Mononuclear cell (primary cell): ENCODE data around the gene AFAP1. TPM values are rescaled to one million over a fixed set of nuclear protein-coding genes. Genes with fewer than 3 reads are reported as not detected.

Experiments
- H3K27me3 ChIP-seq: 2 replicates; pipeline ENCODE4 v1.6.0; 2011; ENCODE audit warnings: low read length, control low read depth; ENCODE audit not compliant: insufficient read depth
- H3K4me1 ChIP-seq: 2 replicates; pipeline ENCODE4 v1.5.1; 2011; ENCODE audit warnings: mild to moderate bottlenecking, low read length, control low read depth; ENCODE audit not compliant: insufficient read depth
- H3K4me3 ChIP-seq: 2 replicates; pipeline ENCODE4 v1.5.1; 2011; ENCODE audit warnings: mild to moderate bottlenecking, low read length, moderate library complexity
- H3K9me3 ChIP-seq: 2 replicates; pipeline ENCODE4 v1.5.1; 2011; ENCODE audit warnings: low read depth, mild to moderate bottlenecking, control low read depth, low read length
- total RNA-seq: library from RNA; depleted of rRNA; stranded (reverse); fragments of >200 nt; gene quantifications from one replicate; pipeline ENCODE4 v1.2.3, GENCODE V29; 2012

AFAP1 gene
- total RNA-seq, 1 donor, result 6.7 TPM

GRCh38 chr4:7974425-7974824 is 34.8 kb upstream of the AFAP1 start:
- Histone ChIP-seq H3K4me1 (peaks cover 21% of the 10 kb centered on the region), H3K27me3 (no peaks in the 10 kb centered on the region), H3K9me3 (no peaks in the 10 kb centered on the region), H3K4me3 (no peak overlapping the region)

DNA sequence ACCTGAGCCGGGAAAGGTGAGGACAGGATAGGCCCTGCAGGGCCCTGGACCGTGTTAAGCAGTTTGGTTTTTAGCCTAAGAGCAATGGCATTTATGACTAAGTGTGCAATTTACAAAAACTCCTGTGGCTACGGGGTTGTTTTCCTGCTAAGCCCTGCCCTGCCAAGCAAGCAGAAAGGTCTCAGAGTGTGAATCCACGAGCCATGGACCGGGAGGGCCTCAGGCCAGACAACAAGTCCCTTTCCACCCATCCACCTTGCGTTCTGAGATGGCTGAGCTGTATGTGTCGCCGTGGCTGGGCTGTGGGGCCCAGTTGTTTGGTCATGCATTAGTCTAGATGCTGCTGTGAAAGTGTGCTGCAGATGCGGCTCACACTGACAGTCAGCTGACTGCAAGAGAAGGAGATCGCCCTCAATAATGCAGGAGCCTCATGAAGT is 33.9 kb upstream of the AFAP1 start:
- Histone ChIP-seq H3K27me3 (no peaks in the 10 kb centered on the region), H3K4me3 (no peak overlapping the region), H3K4me1 (peaks cover 27% of the 10 kb centered on the region), H3K9me3 (no peaks in the 10 kb centered on the region)

- no peaks in the 10 kb centered on the region for H3K27me3 ChIP-seq
- H3K9me3 ChIP-seq, result no peaks in the 10 kb centered on the region
- H3K4me3 ChIP-seq, result no peak overlapping the region
- peaks cover 35% of the 10 kb centered on the region for H3K4me1 ChIP-seq
Measured at GRCh38 chr4:7971881-7972500, 32.3 kb upstream of the AFAP1 start.

DNA sequence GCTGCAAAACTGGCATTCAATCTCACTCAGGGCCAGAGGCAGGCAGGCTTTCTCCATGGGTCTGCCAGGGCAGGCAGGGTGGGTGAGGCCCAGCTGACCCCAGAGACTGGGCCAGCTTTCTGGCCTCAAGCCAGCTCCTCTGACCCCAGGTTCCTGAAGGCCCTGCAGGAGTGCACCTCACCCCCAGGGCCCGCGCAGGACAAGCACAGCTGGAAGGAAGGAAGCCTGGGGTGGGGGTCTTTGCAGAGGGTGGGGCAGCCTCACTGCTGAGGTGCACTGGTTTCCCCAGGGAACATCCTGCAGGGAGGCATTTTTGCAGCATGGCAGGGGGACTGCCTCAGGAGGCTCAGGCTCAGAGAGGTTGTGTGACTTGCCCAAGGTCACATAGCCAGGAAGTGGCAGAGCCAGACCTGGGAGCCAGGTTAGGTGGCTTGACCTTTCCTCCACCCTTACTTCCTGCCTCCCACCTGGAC is 31.5 kb upstream of the AFAP1 start:
- Histone ChIP-seq H3K9me3 (no peaks in the 10 kb centered on the region), H3K4me1 (peaks cover 35% of the 10 kb centered on the region), H3K4me3 (peak overlapping the region; percentile 17), H3K27me3 (no peaks in the 10 kb centered on the region)

GRCh38 chr4:7970361-7970946 is 30.8 kb upstream of the AFAP1 start:
- Histone ChIP-seq H3K4me3 (peak overlapping the region; percentile 17), H3K9me3 (no peaks in the 10 kb centered on the region), H3K27me3 (no peaks in the 10 kb centered on the region), H3K4me1 (peaks cover 39% of the 10 kb centered on the region)

DNA sequence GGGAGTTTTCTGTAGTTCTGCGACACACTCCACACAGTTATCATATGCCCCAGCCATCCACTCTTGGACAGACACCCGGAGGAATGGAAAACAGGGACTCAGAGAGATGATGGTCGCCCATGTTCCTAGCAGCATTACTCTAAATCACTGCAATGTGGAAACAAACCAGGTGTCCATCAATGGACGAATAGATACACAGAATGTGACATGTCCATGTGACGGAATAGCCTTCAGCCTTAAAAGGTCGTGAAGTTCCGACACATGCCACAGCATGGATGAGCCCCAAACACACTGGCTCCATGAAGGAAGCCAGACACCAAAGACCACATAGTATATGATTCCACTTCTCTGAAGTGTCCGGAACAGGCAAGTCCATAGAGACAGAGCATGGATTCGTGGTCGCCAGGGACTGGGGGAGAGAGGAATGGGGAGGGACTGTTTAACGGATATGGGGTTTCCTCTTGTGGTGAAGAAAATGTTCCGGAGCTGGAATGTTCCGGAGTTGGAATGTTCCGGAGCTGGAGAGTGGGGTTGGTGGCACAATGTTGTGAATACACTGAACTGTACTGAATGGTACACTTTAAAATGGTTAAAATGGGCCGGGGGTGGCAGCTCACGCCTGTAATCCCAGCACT is 28.7 kb upstream of the AFAP1 start:
- Histone ChIP-seq H3K4me3 (no peak overlapping the region), H3K9me3 (no peaks in the 10 kb centered on the region), H3K4me1 (peaks cover 46% of the 10 kb centered on the region), H3K27me3 (no peaks in the 10 kb centered on the region)

DNA sequence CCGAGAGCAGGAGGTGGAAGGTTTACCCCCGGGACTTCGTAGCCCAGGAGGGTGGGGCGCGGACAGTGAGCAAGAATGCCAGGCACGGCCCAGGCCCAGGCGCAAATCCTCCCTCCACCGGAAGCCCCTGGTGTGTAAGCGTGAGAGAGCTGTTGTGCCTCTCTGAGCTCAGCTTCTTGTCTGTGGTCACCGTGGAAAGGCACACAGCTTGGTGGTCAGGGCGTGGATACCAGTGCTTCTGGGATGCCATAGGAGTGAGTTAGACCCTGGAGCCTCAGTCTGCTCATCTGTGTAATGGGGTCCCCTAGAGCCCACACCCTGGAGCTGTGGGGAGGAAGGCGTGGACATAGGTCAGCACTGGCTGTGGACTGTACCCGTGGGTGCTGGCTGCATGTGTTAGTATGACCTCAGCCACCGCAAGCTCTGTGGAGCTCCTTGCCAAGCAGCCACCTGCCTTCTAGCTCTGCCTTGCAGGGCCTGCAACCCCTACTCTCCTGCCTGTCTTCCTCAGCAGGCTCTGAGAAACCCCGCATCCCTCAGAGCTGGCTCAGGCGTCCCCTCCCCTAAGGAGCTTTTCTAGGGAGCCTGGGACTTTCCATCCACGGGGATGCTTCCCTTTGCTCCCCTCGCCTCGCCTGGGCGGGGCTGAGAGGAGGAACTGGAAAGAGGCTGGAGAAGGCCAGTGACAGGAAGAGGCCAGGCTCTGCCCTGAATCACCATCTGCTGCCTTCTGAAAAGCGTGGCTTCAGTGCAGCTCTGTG is 28.0 kb upstream of the AFAP1 start:
- Histone ChIP-seq H3K27me3 (no peaks in the 10 kb centered on the region), H3K9me3 (no peaks in the 10 kb centered on the region), H3K4me3 (no peak overlapping the region), H3K4me1 (peaks cover 46% of the 10 kb centered on the region)

DNA sequence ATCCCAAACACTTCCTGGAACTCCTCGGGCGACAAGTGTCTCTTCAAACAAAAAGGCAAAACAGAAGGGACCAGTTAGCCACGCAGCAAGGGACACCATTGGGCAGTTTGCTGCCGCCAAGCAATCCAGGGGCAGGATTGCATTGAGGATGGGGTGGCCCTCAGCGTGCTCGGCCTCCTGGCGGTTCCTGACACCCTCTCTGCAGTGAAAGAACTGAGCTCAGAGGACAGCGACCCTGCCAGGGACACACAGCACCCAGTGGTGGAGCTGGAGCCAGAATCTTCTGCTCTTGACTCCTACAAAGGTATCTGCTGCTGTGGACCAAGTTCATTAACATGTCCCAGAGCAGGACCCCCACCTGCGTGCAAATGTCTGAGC is 27.4 kb upstream of the AFAP1 start:
- Histone ChIP-seq H3K4me3 (no peak overlapping the region), H3K27me3 (no peaks in the 10 kb centered on the region), H3K4me1 (peaks cover 46% of the 10 kb centered on the region), H3K9me3 (no peaks in the 10 kb centered on the region)

DNA sequence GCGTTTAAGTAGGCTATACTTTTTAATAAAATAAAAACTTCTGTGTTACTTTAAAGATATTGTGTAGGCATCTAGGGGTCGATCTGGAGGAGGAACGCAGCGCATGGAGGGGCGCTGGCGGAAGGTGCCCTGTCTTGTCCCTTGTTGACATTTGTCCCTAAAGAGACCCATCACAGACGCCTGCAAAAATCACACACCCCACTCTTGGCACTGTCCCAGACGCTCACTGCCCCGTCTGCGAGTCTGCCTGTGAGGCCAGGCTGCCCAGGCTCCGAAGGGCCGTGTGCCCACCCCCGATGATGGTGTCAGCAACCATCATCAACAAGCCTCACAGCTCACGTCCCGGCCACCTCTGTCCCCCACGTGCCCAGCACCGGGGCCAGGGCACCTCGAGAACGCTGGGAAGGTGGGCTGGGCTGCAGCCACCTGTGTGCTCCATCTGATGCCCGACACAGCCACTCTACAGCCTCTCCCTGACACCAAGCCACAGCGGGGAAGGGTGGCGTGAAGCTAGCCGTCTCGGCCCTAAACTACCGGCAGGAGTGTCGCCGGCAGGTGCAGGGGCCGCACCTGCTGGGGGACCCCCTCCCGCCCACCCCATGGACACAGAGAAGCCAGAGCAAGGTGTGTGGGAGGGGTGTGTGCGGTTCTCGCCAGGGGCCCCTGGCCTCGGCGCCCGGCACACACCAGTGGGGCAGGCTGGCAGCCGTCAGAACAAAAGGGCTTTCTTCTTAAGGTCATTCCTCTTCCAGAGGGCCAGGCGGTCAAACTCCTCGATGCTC is 26.8 kb upstream of the AFAP1 start:
- H3K4me1 ChIP-seq, result peaks cover 44% of the 10 kb centered on the region
- H3K4me3 ChIP-seq, result no peak overlapping the region
- H3K27me3 ChIP-seq, result no peaks in the 10 kb centered on the region
- no peaks in the 10 kb centered on the region for H3K9me3 ChIP-seq

DNA sequence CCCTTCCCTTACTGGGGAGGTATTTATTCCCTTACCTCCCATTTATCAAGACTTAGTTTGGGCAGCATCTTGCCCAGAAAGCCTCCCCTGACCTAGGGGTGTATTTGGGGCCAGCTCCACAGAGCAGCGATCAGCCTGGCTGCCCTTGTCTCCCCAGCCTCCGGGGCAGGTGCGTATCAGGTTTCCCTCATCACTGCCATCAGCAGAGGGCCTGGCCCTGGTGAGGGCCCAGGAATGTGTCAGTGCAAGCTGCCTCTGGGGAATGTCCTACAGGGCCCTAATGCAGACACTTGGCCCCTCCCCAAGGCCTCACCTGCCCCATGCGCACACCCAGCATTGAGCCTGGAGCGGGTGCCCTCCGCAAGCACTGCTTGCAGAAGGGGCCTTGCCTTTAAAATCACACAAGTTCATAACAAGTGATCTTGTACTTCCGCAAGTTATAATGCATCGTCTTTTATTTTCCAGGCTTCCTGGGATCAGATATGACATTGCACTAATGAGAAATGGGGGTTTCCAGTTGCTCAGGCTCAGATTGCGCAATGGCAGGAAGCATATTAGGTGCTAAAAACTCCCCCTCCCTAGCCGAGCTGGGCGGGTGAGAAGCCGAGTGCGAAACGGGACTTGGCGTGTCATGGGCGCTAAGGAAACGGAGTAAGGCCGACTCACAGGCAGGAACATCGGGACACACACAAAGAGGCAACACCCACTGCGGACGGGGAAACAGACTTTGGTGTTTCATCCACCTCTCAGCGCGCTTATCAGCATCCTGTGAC is 25.4 kb upstream of the AFAP1 start:
- no peaks in the 10 kb centered on the region for H3K27me3 ChIP-seq
- no peak overlapping the region for H3K4me3 ChIP-seq
- H3K4me1 ChIP-seq, result peaks cover 44% of the 10 kb centered on the region
- no peaks in the 10 kb centered on the region for H3K9me3 ChIP-seq

DNA sequence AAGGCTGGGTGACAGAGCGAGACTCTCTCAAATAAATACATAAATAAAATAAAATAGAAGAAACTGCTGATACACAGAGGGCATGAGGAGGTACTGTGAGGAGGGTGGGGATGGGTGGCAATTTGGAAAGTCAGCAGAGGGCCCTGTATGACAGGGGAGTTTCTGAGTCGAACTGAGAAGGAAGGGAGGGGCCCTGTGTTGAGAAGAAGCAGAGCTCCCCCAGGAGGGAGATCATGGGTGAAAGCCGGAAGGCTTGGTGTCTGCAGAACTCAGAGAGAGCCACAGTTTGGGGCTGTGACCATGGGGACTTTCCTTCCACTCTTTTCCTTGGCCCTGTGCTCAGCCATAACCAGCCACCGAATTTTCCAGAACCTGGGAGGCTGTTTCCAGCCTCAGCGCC is 24.8 kb upstream of the AFAP1 start:
- no peak overlapping the region for H3K4me3 ChIP-seq
- H3K27me3 ChIP-seq, result no peaks in the 10 kb centered on the region
- peaks cover 38% of the 10 kb centered on the region for H3K4me1 ChIP-seq
- H3K9me3 ChIP-seq, result no peaks in the 10 kb centered on the region

DNA sequence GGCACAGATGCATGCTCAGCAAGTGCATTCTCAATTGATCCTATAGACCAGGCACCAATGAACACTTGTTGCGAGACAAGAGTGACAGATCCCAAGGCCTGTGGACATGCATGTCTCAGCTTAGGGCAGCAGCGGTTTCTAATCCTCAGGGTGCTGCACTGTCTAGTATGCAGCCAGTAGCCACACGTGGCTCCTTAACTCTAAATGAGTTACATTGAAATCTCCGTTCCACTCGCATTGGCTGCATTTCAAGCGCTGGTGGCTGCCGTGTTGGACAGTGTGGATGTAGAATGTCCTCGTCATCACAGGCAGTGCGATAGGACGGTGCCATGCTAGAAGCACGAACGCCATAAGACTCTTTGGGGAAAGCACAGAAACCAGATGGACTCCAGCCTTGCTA is 24.0 kb upstream of the AFAP1 start:
- Histone ChIP-seq H3K27me3 (no peaks in the 10 kb centered on the region), H3K4me3 (no peak overlapping the region), H3K4me1 (peaks cover 32% of the 10 kb centered on the region), H3K9me3 (no peaks in the 10 kb centered on the region)

GRCh38 chr4:7962609-7963508 is 23.2 kb upstream of the AFAP1 start:
- Histone ChIP-seq H3K9me3 (no peaks in the 10 kb centered on the region), H3K4me1 (peaks cover 23% of the 10 kb centered on the region), H3K27me3 (no peaks in the 10 kb centered on the region), H3K4me3 (no peak overlapping the region)
